ENCODE measurements around the gene ADM.

ADM gene

DNA sequence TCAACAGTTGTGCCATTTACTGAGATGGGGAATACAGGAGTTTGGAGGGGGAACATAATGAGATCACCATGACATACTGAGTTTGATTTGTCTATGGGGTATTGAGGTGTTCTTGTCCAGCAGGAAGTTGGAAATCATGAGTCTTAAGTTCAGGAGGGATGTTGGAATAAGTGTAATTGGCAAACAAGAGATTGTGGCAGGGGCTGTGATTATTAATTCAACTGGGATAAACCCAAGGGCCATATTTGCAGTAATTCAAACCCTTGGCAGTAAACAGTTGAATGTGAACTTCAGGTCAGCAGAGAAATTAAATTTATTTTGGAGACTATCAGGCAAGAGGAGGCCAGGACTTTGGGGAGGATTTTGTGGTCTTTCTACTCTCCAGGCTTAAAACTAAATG, 33.4 kb downstream of the ADM start:
- Histone ChIP-seq H3K27ac (ENCODE audit: low read depth, low read length) (no peak overlapping the region), H3K27me3 (ENCODE audit: insufficient read depth, low read length) (no peaks in the 10 kb centered on the region), H3K4me3 (ENCODE audit: low read length) (no peak overlapping the region), H3K4me1 (ENCODE audit: insufficient read depth, low read length) (no peaks in the 10 kb centered on the region), H3K9ac (ENCODE audit: low read depth, low read length) (no peak overlapping the region), H3K9me3 (ENCODE audit: insufficient read depth, low read depth, low read length) (no peaks in the 10 kb centered on the region), H3K36me3 (ENCODE audit: insufficient read depth, low read length) (no peaks in the 10 kb centered on the region)

DNA sequence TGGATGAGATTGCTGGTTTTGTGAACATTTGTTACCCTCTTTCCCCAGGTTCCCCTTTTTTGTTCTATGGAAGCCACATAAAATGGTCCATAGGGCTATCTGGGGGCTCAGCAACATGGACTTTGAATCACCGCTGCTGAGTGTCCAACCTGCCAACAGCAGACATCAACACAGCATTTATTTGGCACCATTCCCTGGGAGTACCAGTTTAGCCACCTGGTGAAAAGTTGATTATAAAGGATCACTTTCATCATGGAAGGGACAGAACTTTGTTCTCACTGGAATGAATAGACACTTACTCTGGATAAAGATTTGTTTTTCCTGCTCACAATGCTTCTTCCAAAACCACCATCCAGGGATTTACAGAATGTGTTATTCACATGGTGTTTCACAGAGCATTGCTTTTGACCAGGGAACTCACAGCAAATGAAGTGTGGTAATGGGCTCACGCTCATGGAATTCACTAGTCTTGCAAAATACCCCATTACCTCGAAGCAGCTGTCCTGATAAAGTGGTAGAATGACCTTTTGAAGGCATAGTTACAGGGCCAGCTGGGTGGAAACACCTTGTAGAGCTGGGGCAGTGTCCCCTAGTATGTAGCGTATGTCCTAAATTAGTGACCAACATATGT, 43.9 kb downstream of the ADM start:
- no peak overlapping the region for H3K9ac ChIP-seq (ENCODE audit: low read depth, low read length)
- no peak overlapping the region for H3K4me3 ChIP-seq (ENCODE audit: low read length)
- H3K36me3 ChIP-seq (ENCODE audit: insufficient read depth, low read length) = no peaks in the 10 kb centered on the region
- H3K9me3 ChIP-seq (ENCODE audit: insufficient read depth, low read depth, low read length) = no peaks in the 10 kb centered on the region
- WGBS = 96% methylated on average over 4 of the region's 4 CpGs
- H3K27me3 ChIP-seq (ENCODE audit: insufficient read depth, low read length) = peaks cover 6% of the 10 kb centered on the region; the same call in 1 of the 2 replicates
- no peak overlapping the region for H3K27ac ChIP-seq (ENCODE audit: low read depth, low read length)
- peaks cover 37% of the 10 kb centered on the region for H3K4me1 ChIP-seq (ENCODE audit: insufficient read depth, low read length)

DNA sequence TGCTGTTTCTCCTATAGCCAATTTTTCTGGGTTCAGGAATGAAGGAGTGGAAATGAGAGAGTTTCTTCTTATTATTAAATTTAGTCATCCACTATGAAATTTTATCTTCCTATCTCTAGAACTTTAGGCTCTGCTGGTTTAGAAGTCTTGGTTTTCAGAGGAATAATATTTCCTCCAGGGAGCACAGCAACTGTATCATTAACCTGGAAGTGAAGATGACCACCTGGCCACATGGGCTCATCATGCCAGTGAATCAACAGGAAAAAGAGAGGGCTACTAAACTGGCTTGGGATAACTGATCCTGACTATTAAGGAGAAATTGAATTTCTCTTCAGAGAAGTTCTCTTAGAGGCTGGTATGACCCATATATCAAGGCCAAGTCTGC, 44.4 kb downstream of the ADM start:
- H3K27ac ChIP-seq (ENCODE audit: low read depth, low read length) = peak overlapping the region; percentile 99; the same call in 1 of the 2 replicates
- H3K9ac ChIP-seq (ENCODE audit: low read depth, low read length) = no peak overlapping the region
- H3K27me3 ChIP-seq (ENCODE audit: insufficient read depth, low read length) = peaks cover 6% of the 10 kb centered on the region; the same call in 1 of the 2 replicates
- H3K36me3 ChIP-seq (ENCODE audit: insufficient read depth, low read length) = no peaks in the 10 kb centered on the region
- no peaks in the 10 kb centered on the region for H3K9me3 ChIP-seq (ENCODE audit: insufficient read depth, low read depth, low read length)
- no peak overlapping the region for H3K4me3 ChIP-seq (ENCODE audit: low read length)
- peaks cover 40% of the 10 kb centered on the region for H3K4me1 ChIP-seq (ENCODE audit: insufficient read depth, low read length)

DNA sequence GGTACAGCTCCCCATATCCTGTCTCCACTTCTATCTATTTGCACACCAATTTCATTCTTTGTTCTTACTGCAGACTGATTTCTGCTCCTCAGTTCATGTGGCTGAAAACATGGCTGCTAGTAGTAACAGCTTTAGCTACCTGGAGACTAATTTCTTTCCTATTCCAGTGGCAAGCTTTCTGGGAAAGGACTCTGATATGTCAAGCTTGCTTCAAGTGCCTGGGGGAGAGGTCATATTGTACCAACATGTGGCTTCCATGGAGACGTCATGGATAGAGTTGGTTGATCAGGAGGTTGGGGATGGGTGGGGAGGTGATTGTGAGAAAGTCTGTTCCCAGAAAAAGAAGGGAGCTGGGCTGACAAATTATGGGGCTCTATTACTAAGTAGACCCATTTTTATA, 44.9 kb downstream of the ADM start:
- Histone ChIP-seq H3K9me3 (ENCODE audit: insufficient read depth, low read depth, low read length) (no peaks in the 10 kb centered on the region), H3K4me3 (ENCODE audit: low read length) (no peak overlapping the region), H3K4me1 (ENCODE audit: insufficient read depth, low read length) (peaks cover 45% of the 10 kb centered on the region), H3K9ac (ENCODE audit: low read depth, low read length) (no peak overlapping the region), H3K27ac (ENCODE audit: low read depth, low read length) (peak overlapping the region; percentile 99; the same call in 1 of the 2 replicates), H3K27me3 (ENCODE audit: insufficient read depth, low read length) (peaks cover 6% of the 10 kb centered on the region; the same call in 1 of the 2 replicates), H3K36me3 (ENCODE audit: insufficient read depth, low read length) (no peaks in the 10 kb centered on the region)
- WGBS = 84% methylated on average over 1 of the region's 1 CpG

DNA sequence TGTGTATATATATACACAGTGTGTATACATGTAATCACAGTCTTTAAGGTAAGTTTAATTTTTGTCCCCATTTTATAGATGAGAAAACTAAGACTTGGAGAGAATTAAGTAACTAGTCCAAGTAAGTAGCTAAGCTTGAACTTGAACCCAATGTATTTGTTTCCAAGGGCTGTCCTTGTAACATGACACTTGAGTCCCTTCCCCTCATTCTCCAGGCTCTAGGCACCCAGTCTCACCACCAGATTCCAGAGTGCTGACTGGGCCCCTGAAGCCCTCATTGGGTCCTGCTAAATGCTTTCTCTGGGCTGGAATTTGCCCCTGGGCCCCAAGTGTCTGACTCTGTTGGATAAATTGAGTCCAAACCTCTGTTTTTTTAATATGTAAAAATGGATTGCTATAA, 45.5 kb downstream of the ADM start:
- H3K9ac ChIP-seq (ENCODE audit: low read depth, low read length) = peak overlapping the region; percentile 75
- H3K27me3 ChIP-seq (ENCODE audit: insufficient read depth, low read length) = peaks cover 9% of the 10 kb centered on the region; the same call in 1 of the 2 replicates
- H3K4me1 ChIP-seq (ENCODE audit: insufficient read depth, low read length) = peaks cover 48% of the 10 kb centered on the region
- H3K9me3 ChIP-seq (ENCODE audit: insufficient read depth, low read depth, low read length) = no peaks in the 10 kb centered on the region
- H3K4me3 ChIP-seq (ENCODE audit: low read length) = no peak overlapping the region
- peak overlapping the region; percentile 99 for H3K27ac ChIP-seq (ENCODE audit: low read depth, low read length)
- H3K36me3 ChIP-seq (ENCODE audit: insufficient read depth, low read length) = no peaks in the 10 kb centered on the region

DNA sequence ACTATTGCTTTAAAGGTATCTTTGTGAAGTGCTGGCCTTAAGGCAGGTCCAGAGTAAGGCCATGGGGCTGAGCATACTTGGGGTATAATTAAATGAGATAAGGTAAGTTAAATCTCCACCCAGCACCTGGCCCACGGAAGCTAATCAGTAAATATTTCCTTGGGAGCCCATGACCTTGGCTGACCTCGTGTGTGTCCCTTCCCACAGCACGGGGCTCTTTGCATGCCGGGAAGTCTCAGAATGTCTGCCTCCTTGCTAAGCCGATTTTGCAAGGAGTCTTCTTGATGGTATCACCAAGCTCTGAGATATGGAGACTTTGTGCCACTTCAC, 46.5 kb downstream of the ADM start:
- Histone ChIP-seq H3K4me1 (ENCODE audit: insufficient read depth, low read length) (peaks cover 48% of the 10 kb centered on the region), H3K9me3 (ENCODE audit: insufficient read depth, low read depth, low read length) (no peaks in the 10 kb centered on the region), H3K27me3 (ENCODE audit: insufficient read depth, low read length) (peaks cover 17% of the 10 kb centered on the region; the same call in 1 of the 2 replicates), H3K27ac (ENCODE audit: low read depth, low read length) (peak overlapping the region; percentile 99), H3K9ac (ENCODE audit: low read depth, low read length) (peak overlapping the region; percentile 75), H3K36me3 (ENCODE audit: insufficient read depth, low read length) (no peaks in the 10 kb centered on the region), H3K4me3 (ENCODE audit: low read length) (peak overlapping the region; percentile 15)
- 4% methylated on average over 5 of the region's 5 CpGs for WGBS

DNA sequence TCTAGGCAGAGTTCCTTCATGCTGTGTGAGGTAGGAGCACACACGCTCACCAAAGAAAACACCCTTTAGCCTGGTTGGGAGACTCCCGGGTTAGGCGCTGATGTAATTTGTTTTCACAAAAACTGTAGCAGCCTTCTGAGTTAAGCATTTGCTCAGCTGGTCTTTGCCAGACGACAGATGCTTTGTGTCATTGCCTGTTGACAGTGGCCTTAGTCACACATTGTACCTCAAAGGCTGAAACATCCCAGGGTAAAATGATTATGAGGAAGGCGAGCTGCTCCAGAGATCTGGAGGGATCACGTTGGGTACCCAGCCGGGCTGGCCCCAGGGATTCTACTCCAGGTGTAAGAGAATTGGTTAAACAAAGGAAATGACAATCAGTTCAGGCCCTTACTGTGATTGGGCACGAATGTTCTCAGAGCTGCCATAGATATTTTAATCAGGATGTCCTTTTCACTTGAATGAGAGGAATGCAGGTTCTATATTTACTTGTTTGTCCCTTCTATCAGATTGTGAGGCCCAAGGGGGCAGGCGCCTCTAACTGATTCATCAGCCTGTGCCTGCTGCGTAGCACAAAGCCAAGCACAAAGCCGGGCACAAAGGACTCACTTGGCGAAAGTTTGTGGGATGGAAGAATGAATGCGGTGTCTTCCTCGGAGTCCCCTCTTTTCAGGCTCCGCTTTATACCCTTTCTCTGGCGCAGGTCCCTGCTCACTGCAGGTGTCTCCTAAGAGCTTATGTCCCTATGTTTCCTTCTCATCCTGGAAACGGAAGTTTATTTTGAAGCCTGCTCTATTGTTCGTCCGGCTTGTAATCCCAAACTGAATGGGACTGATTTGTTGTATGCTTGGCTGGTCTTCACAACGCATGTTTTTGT, 47.1 kb downstream of the ADM start:
- Histone ChIP-seq H3K4me1 (ENCODE audit: insufficient read depth, low read length) (peaks cover 48% of the 10 kb centered on the region), H3K9me3 (ENCODE audit: insufficient read depth, low read depth, low read length) (no peaks in the 10 kb centered on the region), H3K4me3 (ENCODE audit: low read length) (peak overlapping the region; percentile 15), H3K9ac (ENCODE audit: low read depth, low read length) (peak overlapping the region; percentile 84), H3K36me3 (ENCODE audit: insufficient read depth, low read length) (no peaks in the 10 kb centered on the region), H3K27ac (ENCODE audit: low read depth, low read length) (peak overlapping the region; percentile 100), H3K27me3 (ENCODE audit: insufficient read depth, low read length) (peaks cover 18% of the 10 kb centered on the region; the same call in 1 of the 2 replicates)
- 3% methylated on average over 20 of the region's 20 CpGs for WGBS

DNA sequence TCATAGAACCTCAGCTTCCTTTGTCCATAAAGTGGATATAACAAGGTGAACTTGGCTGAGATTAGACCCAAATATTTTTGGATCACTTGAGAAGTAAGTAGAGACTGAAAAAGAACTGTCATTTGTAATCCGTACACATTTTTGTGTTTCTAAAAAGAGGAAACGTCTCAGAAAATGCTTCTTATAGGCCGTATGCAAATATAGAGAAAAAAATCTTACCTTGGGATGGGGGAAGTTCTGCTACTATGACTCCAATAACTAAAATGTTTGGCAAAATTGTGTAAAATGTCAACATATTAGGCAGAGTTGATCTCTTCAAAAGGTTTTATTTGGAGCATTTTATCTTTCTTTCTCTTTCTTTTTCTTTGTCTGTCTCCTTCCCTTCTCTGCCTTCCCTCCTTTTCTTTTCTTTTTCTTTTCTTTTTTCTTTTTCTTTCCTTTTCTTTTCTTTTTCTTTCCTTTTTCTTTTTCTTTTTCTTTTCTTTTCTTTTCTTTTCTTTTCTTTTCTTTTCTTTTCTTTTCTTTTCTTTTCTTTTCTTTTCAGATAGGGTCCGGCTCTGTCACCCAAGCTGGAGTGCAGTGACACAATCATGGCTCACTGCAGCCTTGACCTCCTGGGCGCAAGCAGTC, 48.2 kb downstream of the ADM start:
- H3K4me1 ChIP-seq (ENCODE audit: insufficient read depth, low read length) = peaks cover 48% of the 10 kb centered on the region
- peaks cover 17% of the 10 kb centered on the region; the same call in 1 of the 2 replicates for H3K27me3 ChIP-seq (ENCODE audit: insufficient read depth, low read length)
- 59% methylated on average over 5 of the region's 5 CpGs for WGBS
- H3K27ac ChIP-seq (ENCODE audit: low read depth, low read length) = peak overlapping the region; percentile 100
- H3K9me3 ChIP-seq (ENCODE audit: insufficient read depth, low read depth, low read length) = no peaks in the 10 kb centered on the region
- H3K4me3 ChIP-seq (ENCODE audit: low read length) = 0 out of 2 replicates have a peak overlapping the region, but pooled peaks have one; percentile 4
- H3K9ac ChIP-seq (ENCODE audit: low read depth, low read length) = peak overlapping the region; percentile 84
- no peaks in the 10 kb centered on the region for H3K36me3 ChIP-seq (ENCODE audit: insufficient read depth, low read length)

DNA sequence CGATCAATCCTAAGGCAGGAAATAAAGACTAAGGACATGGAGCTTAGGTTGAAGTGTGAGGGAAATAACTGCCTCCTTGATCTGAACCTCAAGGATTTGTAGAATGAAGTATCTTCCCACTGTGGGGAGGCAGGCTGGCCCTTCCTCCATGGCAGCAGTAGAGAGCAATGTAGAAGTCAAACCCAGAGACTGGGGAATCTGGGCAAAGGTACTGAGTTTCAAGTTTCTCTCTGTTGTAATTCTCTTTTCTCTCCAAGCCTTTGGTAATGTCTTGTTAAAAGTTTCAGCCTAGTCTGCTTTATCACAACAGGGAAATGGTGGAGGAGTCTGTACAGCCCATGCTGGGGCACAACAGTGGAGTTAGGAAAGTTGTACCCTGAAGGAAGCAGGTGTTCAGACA, 49.5 kb downstream of the ADM start:
- Histone ChIP-seq H3K36me3 (ENCODE audit: insufficient read depth, low read length) (no peaks in the 10 kb centered on the region), H3K27me3 (ENCODE audit: insufficient read depth, low read length) (peaks cover 12% of the 10 kb centered on the region; the same call in 1 of the 2 replicates), H3K9ac (ENCODE audit: low read depth, low read length) (no peak overlapping the region; the same call in 1 of the 2 replicates), H3K27ac (ENCODE audit: low read depth, low read length) (peak overlapping the region; percentile 100; the same call in 1 of the 2 replicates), H3K9me3 (ENCODE audit: insufficient read depth, low read depth, low read length) (no peaks in the 10 kb centered on the region), H3K4me1 (ENCODE audit: insufficient read depth, low read length) (peaks cover 44% of the 10 kb centered on the region), H3K4me3 (ENCODE audit: low read length) (no peak overlapping the region)
- 100% methylated on average over 1 of the region's 1 CpG for WGBS

DNA sequence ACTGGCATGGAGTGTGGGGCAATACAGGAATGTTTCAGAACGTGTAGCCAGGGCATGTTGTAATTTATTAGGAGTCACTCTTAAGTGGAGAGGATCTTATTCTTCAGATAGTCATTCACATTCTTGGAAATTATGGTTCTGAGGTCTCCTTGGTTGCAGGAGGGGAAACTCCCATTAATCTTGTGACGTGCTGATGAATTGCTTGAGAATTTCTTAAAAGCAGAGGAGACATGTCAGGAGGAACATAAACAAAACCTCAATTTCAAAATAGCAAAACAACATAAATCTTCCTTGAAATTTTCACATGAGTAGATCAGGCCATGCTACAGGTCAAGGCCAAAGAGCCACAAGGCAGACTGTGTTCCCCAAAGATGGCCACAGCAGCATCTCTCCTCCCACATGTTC, 50.4 kb downstream of the ADM start:
- Histone ChIP-seq H3K9ac (ENCODE audit: low read depth, low read length) (no peak overlapping the region), H3K4me1 (ENCODE audit: insufficient read depth, low read length) (peaks cover 36% of the 10 kb centered on the region), H3K4me3 (ENCODE audit: low read length) (no peak overlapping the region), H3K9me3 (ENCODE audit: insufficient read depth, low read depth, low read length) (peaks cover 5% of the 10 kb centered on the region; the same call in 1 of the 2 replicates), H3K36me3 (ENCODE audit: insufficient read depth, low read length) (no peaks in the 10 kb centered on the region), H3K27me3 (ENCODE audit: insufficient read depth, low read length) (peaks cover 12% of the 10 kb centered on the region; the same call in 1 of the 2 replicates), H3K27ac (ENCODE audit: low read depth, low read length) (no peak overlapping the region)
- 45% methylated on average over 2 of the region's 2 CpGs for WGBS

DNA sequence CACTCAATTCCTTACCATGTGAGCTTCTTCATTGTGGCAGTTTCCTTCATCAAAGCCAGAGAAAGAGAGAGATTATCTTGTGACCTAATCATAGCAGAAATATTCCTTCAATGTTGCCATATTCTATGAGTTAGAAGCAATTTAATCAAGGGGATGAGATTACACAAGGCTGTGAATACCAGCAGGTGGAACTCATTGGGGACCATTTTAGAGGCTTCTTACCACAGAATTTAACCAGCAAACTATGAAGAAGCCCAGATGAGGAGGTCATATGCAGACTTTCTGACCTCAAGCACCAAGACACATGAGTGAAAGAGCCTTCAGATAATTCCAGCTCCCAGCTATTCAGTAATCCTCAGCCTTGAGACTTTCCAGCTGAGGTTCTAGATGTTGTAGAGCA, 51.3 kb downstream of the ADM start:
- Histone ChIP-seq H3K27me3 (ENCODE audit: insufficient read depth, low read length) (peaks cover 12% of the 10 kb centered on the region; the same call in 1 of the 2 replicates), H3K4me1 (ENCODE audit: insufficient read depth, low read length) (peaks cover 27% of the 10 kb centered on the region), H3K9me3 (ENCODE audit: insufficient read depth, low read depth, low read length) (peaks cover 6% of the 10 kb centered on the region; the same call in 1 of the 2 replicates), H3K4me3 (ENCODE audit: low read length) (no peak overlapping the region), H3K36me3 (ENCODE audit: insufficient read depth, low read length) (no peaks in the 10 kb centered on the region), H3K9ac (ENCODE audit: low read depth, low read length) (no peak overlapping the region), H3K27ac (ENCODE audit: low read depth, low read length) (no peak overlapping the region)
